ENCODE results near the gene KCNAB1. TPM values are rescaled to one million over a fixed set of nuclear protein-coding genes. Genes with fewer than 3 reads are reported as not detected.

Gene KCNAB1
- polyA plus RNA-seq, 1 donor (not counting 4 experiments of a cell fraction or from before 2014, with no cell fraction given), result 0.03 TPM

GRCh38 chr3:156358232-156358631, 237.9 kb downstream of the KCNAB1 start:
- DNase-seq (ENCODE audit: low read depth, low spot score) (no peak), FAIRE-seq (no peak)
- no peaks in the 10 kb centered on the region for H3K9me3 ChIP-seq (ENCODE audit: control insufficient read depth, low read depth, low read length)
- dilution Hi-C loops (cut with MboI; ENCODE audit: extremely low pct_ligation_motif_present, low sequenced_read_pairs), result no loop called here
- no peaks in the 10 kb centered on the region for H3K36me3 ChIP-seq (ENCODE audit: control insufficient read depth in 2 of 2, extremely low read depth in 1 of 2, insufficient read depth in 2 of 2, low read length in 2 of 2)
- H3K79me2 ChIP-seq (ENCODE audit: control insufficient read depth, insufficient read depth, low read length), result no peaks in the 10 kb centered on the region
- H3K4me3 ChIP-seq (ENCODE audit: control insufficient read depth in 2 of 3, extremely low read depth in 1 of 3, insufficient read depth in 2 of 3, low read depth in 1 of 3, low read length in 3 of 3), result no peak overlapping the region
- H3K4me1 ChIP-seq (ENCODE audit: control insufficient read depth, extremely low read depth, insufficient read depth, low read length), result no peaks in the 10 kb centered on the region
- no peak overlapping the region for H3K9ac ChIP-seq (ENCODE audit: control insufficient read depth, extremely low read depth, insufficient read depth, low read length)
- no peak overlapping the region for H2AFZ ChIP-seq (ENCODE audit: control insufficient read depth, low read length)
- TF ChIP-seq CTCF (optimal IDR thresholded peaks at IDR 0.05 in 1 of 3, IDR thresholded peaks at IDR 0.05 in 1 of 3, conservative IDR thresholded peaks at IDR 0.05 in 1 of 3; ENCODE audit: extremely low read depth in 1 of 3, insufficient read depth in 2 of 3, low read length in 3 of 3), result no peak
- no peak for TF ChIP-seq EZH2 (IDR thresholded peaks at IDR 0.05; ENCODE audit: low read length)
- H3K27ac ChIP-seq (ENCODE audit: control insufficient read depth, insufficient read depth, low read length), result no peak overlapping the region
- no peaks in the 10 kb centered on the region for H3K9me1 ChIP-seq (ENCODE audit: control insufficient read depth, extremely low read depth, insufficient read depth, low read length)
- H3K4me2 ChIP-seq (ENCODE audit: control insufficient read depth, extremely low read depth, insufficient read depth, low read depth, low read length), result no peak overlapping the region
- no peaks in the 10 kb centered on the region for H4K20me1 ChIP-seq (ENCODE audit: control insufficient read depth, extremely low read depth, insufficient read depth, low read length)
- H3K27me3 ChIP-seq (ENCODE audit: control insufficient read depth, extremely low read depth, insufficient read depth, low read length), result no peaks in the 10 kb centered on the region

- TF ChIP-seq EZH2 (IDR thresholded peaks at IDR 0.05; ENCODE audit: low read length), result no peak
- no peak for TF ChIP-seq CTCF (optimal IDR thresholded peaks at IDR 0.05 in 1 of 3, IDR thresholded peaks at IDR 0.05 in 1 of 3, conservative IDR thresholded peaks at IDR 0.05 in 1 of 3; ENCODE audit: extremely low read depth in 1 of 3, insufficient read depth in 2 of 3, low read length in 3 of 3)
- Histone ChIP-seq H3K9me1 (ENCODE audit: control insufficient read depth, extremely low read depth, insufficient read depth, low read length) (no peaks in the 10 kb centered on the region), H3K36me3 (ENCODE audit: control insufficient read depth in 2 of 2, extremely low read depth in 1 of 2, insufficient read depth in 2 of 2, low read length in 2 of 2) (no peaks in the 10 kb centered on the region), H3K4me2 (ENCODE audit: control insufficient read depth, extremely low read depth, insufficient read depth, low read depth, low read length) (no peak overlapping the region), H3K9me3 (ENCODE audit: control insufficient read depth, low read depth, low read length) (no peaks in the 10 kb centered on the region), H3K4me3 (ENCODE audit: control insufficient read depth in 2 of 3, extremely low read depth in 1 of 3, insufficient read depth in 2 of 3, low read depth in 1 of 3, low read length in 3 of 3) (no peak overlapping the region), H3K4me1 (ENCODE audit: control insufficient read depth, extremely low read depth, insufficient read depth, low read length) (no peaks in the 10 kb centered on the region), H3K79me2 (ENCODE audit: control insufficient read depth, insufficient read depth, low read length) (no peaks in the 10 kb centered on the region), H3K27ac (ENCODE audit: control insufficient read depth, insufficient read depth, low read length) (no peak overlapping the region), H3K9ac (ENCODE audit: control insufficient read depth, extremely low read depth, insufficient read depth, low read length) (no peak overlapping the region), H4K20me1 (ENCODE audit: control insufficient read depth, extremely low read depth, insufficient read depth, low read length) (no peaks in the 10 kb centered on the region), H3K27me3 (ENCODE audit: control insufficient read depth, extremely low read depth, insufficient read depth, low read length) (no peaks in the 10 kb centered on the region), H2AFZ (ENCODE audit: control insufficient read depth, low read length) (no peak overlapping the region)
- DNase-seq (ENCODE audit: low read depth, low spot score), result no peak
- FAIRE-seq, result no peak
- dilution Hi-C loops (cut with MboI; ENCODE audit: extremely low pct_ligation_motif_present, low sequenced_read_pairs), result no loop called here
Observed at GRCh38 chr3:156359368-156359767, 239.0 kb downstream of the KCNAB1 start.

All from keratinocyte (primary cell).